AG08395 (cell line): Measurements from ENCODE around the gene CYP4F22.
"Not testable (repeated sequence)": the region's sequence is repeated elsewhere in the genome, so short reads cannot be mapped to it uniquely, and the experiment has no call there.

Experiments
- DNase-seq: peaks from one replicate; pipeline ENCODE4 v3.0.0; 2012; ENCODE audit warnings: mixed read lengths, low spot score

The CYP4F22 gene

GRCh38 chr19:15508035-15508710 lies at the start of gene CYP4F22:
TSS of gene CYP4F22 (plus strand) at chr19:15508525. CDS start at chr19:15525337, 16,812 bp downstream.
- DNase-seq = no peak

- DNase-seq = no peak
Observed at GRCh38 chr19:15461694-15462093, 46.6 kb upstream of the CYP4F22 start.

GRCh38 chr19:15463861-15464371 lies 44.4 kb upstream of the CYP4F22 start:
- DNase-seq = no peak

GRCh38 chr19:15464394-15465385 lies 43.6 kb upstream of the CYP4F22 start, which contains the start of gene RASAL3:
TSS of gene RASAL3 (minus strand) at chr19:15464544. CDS start at chr19:15464358, 186 bp downstream.
- no peak for DNase-seq

- no peak for DNase-seq
Observed at GRCh38 chr19:15466851-15467733, 41.2 kb upstream of the CYP4F22 start.

GRCh38 chr19:15467734-15468214 lies 40.6 kb upstream of the CYP4F22 start:
- no peak for DNase-seq

- DNase-seq = no peak
Observed at GRCh38 chr19:15468675-15469512, 39.4 kb upstream of the CYP4F22 start.

GRCh38 chr19:15469513-15470297 lies 38.6 kb upstream of the CYP4F22 start:
- no peak for DNase-seq

GRCh38 chr19:15471639-15472101 lies 36.7 kb upstream of the CYP4F22 start:
- DNase-seq = no peak

GRCh38 chr19:15473821-15474220 lies 34.5 kb upstream of the CYP4F22 start:
- not testable (repeated sequence) for DNase-seq

- DNase-seq = no peak
Observed at GRCh38 chr19:15475169-15475568, 33.2 kb upstream of the CYP4F22 start.

GRCh38 chr19:15475611-15476010 lies 32.7 kb upstream of the CYP4F22 start:
- DNase-seq = no peak

GRCh38 chr19:15476325-15476724 lies 32.0 kb upstream of the CYP4F22 start:
- DNase-seq = no peak

GRCh38 chr19:15479391-15480345 lies 28.7 kb upstream of the CYP4F22 start, which contains the start of gene PGLYRP2:
TSS of gene PGLYRP2 (minus strand) at chr19:15479501. CDS start at chr19:15479371, 130 bp downstream.
- DNase-seq = no peak

GRCh38 chr19:15480996-15481395 lies 27.3 kb upstream of the CYP4F22 start:
- DNase-seq = not testable (repeated sequence)

GRCh38 chr19:15485768-15486167 lies 22.6 kb upstream of the CYP4F22 start:
- not testable (repeated sequence) for DNase-seq

- no peak for DNase-seq
Observed at GRCh38 chr19:15487038-15487437, 21.3 kb upstream of the CYP4F22 start.
